ENCODE measurements around the gene DNAJB13. TPM values are rescaled to one million over a fixed set of nuclear protein-coding genes. Genes with fewer than 3 reads are reported as not detected.

The DNAJB13 gene
- polyA plus RNA-seq, 1 donor from 2014 or later, result not detected

- TF ChIP-seq EZH2 (IDR thresholded peaks at IDR 0.05; ENCODE audit: borderline replicate concordance, insufficient read depth, low read length, poor library complexity, severe bottlenecking) (no peak), CTCF (IDR thresholded peaks at IDR 0.05; ENCODE audit: poor library complexity, severe bottlenecking) (no peak), POLR2AphosphoS5 (IDR thresholded peaks at IDR 0.05) (no peak), TAF1 (IDR thresholded peaks at IDR 0.05; ENCODE audit: low read depth) (no peak), SMC3 (conservative IDR thresholded peaks at IDR 0.05; ENCODE audit: poor library complexity) (no peak)
- H3K27ac ChIP-seq (ENCODE audit: low read length), result no peak overlapping the region
- no peaks in the 10 kb centered on the region for H4K20me1 ChIP-seq (ENCODE audit: insufficient read depth)
- H3K79me2 ChIP-seq (replicated peaks; ENCODE audit: insufficient read depth, low read length), result no peaks in the 10 kb centered on the region
- H3K9ac ChIP-seq (ENCODE audit: low read length), result no peak overlapping the region
- no peaks in the 10 kb centered on the region for H3K9me3 ChIP-seq (ENCODE audit: low read length)
- H3K9me2 ChIP-seq (ENCODE audit: insufficient read depth, low read length), result no peaks in the 10 kb centered on the region
- H2AFZ ChIP-seq (ENCODE audit: low read depth, low read length), result no peak overlapping the region
- H3K27me3 ChIP-seq (ENCODE audit: insufficient read depth, low read depth, low read length), result no peaks in the 10 kb centered on the region
- H3K4me3 ChIP-seq (ENCODE audit: low read length), result no peak overlapping the region
- H3F3A ChIP-seq (ENCODE audit: insufficient read depth, low read length, poor library complexity, severe bottlenecking), result no peaks in the 10 kb centered on the region
- no peaks in the 10 kb centered on the region for H3K36me3 ChIP-seq (ENCODE audit: insufficient read depth, low read length)
- H3K4me2 ChIP-seq (ENCODE audit: low read length), result no peak overlapping the region
These were observed 45.4 kb downstream of the DNAJB13 start for GRCh38 chr11:73996161-73996747.

- no peak for TF ChIP-seq TAF1 (IDR thresholded peaks at IDR 0.05; ENCODE audit: low read depth)
- no peak for TF ChIP-seq CTCF (IDR thresholded peaks at IDR 0.05; ENCODE audit: poor library complexity, severe bottlenecking)
- no peak for TF ChIP-seq RAD21 (conservative IDR thresholded peaks at IDR 0.05)
- TF ChIP-seq EP300 (conservative IDR thresholded peaks at IDR 0.05; ENCODE audit: poor library complexity, severe bottlenecking), result no peak
- no peak for TF ChIP-seq POLR2AphosphoS5 (IDR thresholded peaks at IDR 0.05)
- no peak overlapping the region for H3K9ac ChIP-seq (ENCODE audit: low read length)
- H3K9me3 ChIP-seq (ENCODE audit: low read length), result no peaks in the 10 kb centered on the region
- H3K4me3 ChIP-seq (ENCODE audit: low read length), result no peak overlapping the region
- H3K27me3 ChIP-seq (ENCODE audit: insufficient read depth, low read depth, low read length), result no peaks in the 10 kb centered on the region
- no peaks in the 10 kb centered on the region for H3K36me3 ChIP-seq (ENCODE audit: insufficient read depth, low read length)
- no peaks in the 10 kb centered on the region for H3F3A ChIP-seq (ENCODE audit: insufficient read depth, low read length, poor library complexity, severe bottlenecking)
- H3K4me2 ChIP-seq (ENCODE audit: low read length), result no peak overlapping the region
- no peaks in the 10 kb centered on the region for H3K9me2 ChIP-seq (ENCODE audit: insufficient read depth, low read length)
- H2AFZ ChIP-seq (ENCODE audit: low read depth, low read length), result no peak overlapping the region
- no peaks in the 10 kb centered on the region for H3K79me2 ChIP-seq (replicated peaks; ENCODE audit: insufficient read depth, low read length)
- H4K20me1 ChIP-seq (ENCODE audit: insufficient read depth), result no peaks in the 10 kb centered on the region
- H3K27ac ChIP-seq (ENCODE audit: low read length), result no peak overlapping the region
These were observed 46.4 kb downstream of the DNAJB13 start for GRCh38 chr11:73997120-73997770.

GRCh38 chr11:73998846-73999575, 48.2 kb downstream of the DNAJB13 start:
- peaks cover 4% of the 10 kb centered on the region for H3K36me3 ChIP-seq (ENCODE audit: insufficient read depth, low read length)
- no peak overlapping the region for H3K27ac ChIP-seq (ENCODE audit: low read length)
- H3K4me2 ChIP-seq (ENCODE audit: low read length), result no peak overlapping the region
- no peaks in the 10 kb centered on the region for H3K9me3 ChIP-seq (ENCODE audit: low read length)
- no peaks in the 10 kb centered on the region for H4K20me1 ChIP-seq (ENCODE audit: insufficient read depth)
- no peaks in the 10 kb centered on the region for H3K27me3 ChIP-seq (ENCODE audit: insufficient read depth, low read depth, low read length)
- no peak overlapping the region for H2AFZ ChIP-seq (ENCODE audit: low read depth, low read length)
- no peaks in the 10 kb centered on the region for H3K79me2 ChIP-seq (replicated peaks; ENCODE audit: insufficient read depth, low read length)
- no peak overlapping the region for H3K4me3 ChIP-seq (ENCODE audit: low read length)
- H3K9ac ChIP-seq (ENCODE audit: low read length), result no peak overlapping the region
- no peaks in the 10 kb centered on the region for H3F3A ChIP-seq (ENCODE audit: insufficient read depth, low read length, poor library complexity, severe bottlenecking)
- no peaks in the 10 kb centered on the region for H3K9me2 ChIP-seq (ENCODE audit: insufficient read depth, low read length)
- TF ChIP-seq MXI1 (conservative IDR thresholded peaks at IDR 0.05; ENCODE audit: poor library complexity, severe bottlenecking) (no peak), RAD21 (conservative IDR thresholded peaks at IDR 0.05) (no peak), POLR2AphosphoS5 (IDR thresholded peaks at IDR 0.05) (no peak), TAF1 (IDR thresholded peaks at IDR 0.05; ENCODE audit: low read depth) (no peak), SMC3 (conservative IDR thresholded peaks at IDR 0.05; ENCODE audit: poor library complexity) (no peak), EZH2 (IDR thresholded peaks at IDR 0.05; ENCODE audit: borderline replicate concordance, insufficient read depth, low read length, poor library complexity, severe bottlenecking) (no peak), EP300 (conservative IDR thresholded peaks at IDR 0.05; ENCODE audit: poor library complexity, severe bottlenecking) (no peak), REST (IDR thresholded peaks at IDR 0.05; ENCODE audit: borderline replicate concordance) (no peak)
